ENCODE measurements around the gene PRKCH.

GRCh38 chr14:61417141-61417540, 95.8 kb downstream of the PRKCH start:
- TF ChIP-seq POLR2AphosphoS5 (IDR thresholded peaks at IDR 0.05) (no peak), CTCF (IDR thresholded peaks at IDR 0.05) (no peak)
